HG02798 (cell line): ENCODE data around the gene GLT8D2.
"Not testable (repeated sequence)": the region's sequence is repeated elsewhere in the genome, so short reads cannot be mapped to it uniquely, and the experiment has no call there.

Source experiments
- ATAC-seq: cut with Tn5 transposase; IDR thresholded peaks from one replicate; pipeline ENCODE4 v1.9.1; 2021; ENCODE audit warnings: mild to moderate bottlenecking; ENCODE audit not compliant: unreplicated experiment, poor library complexity

The GLT8D2 gene

DNA sequence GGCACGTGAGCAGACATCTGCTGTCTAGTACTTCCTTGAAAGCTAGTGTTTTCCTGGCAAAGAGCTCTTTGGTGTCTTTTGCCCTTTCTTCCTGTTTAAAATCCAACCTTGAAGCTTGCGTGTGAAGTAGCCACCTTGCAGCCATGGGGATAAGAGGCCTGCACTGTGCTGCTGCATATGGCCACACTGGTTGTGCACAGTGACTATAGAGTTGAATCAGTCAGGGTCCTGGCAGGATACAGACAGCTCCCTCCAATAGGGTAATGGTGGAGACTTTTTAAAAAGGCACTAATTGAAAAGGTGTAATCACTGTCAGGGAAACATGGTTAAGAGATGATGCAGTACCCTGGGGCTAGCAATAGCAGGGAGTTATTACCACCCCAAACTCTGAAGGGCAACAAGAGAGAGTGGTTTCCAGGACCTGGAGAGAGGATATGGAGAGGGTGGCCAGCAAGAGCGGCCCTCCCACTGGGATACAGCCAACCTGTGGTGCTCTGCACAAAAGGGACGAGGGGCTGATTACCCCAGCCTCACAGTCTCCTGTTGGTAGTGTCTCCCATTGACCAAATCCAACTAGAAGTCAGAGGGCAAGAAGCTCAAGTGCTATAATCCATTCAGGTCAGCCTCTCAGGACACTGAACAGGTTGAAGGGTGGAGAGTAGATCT, 4.8 kb upstream of the GLT8D2 start:
- no peak for ATAC-seq

DNA sequence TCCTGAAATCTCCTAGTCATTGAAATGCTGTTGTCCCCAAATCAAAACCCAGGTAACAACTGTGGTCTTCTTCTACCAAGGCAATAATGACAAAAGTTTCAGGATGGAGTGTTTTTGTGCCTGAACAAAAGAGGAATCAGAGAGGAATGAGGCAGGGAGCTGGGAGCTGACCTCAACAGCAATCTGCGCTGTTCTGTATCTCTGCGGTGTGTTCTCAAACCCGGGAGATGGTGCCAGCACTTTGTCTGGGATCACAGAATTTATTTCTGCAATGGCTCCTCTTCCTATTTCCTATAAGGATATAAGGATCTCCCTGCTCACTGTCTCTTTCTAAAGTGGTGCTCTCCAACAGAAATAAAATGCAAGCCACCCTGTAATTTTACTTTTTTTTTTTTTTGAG, 449 bp upstream of the GLT8D2 start:
- ATAC-seq: no peak

DNA sequence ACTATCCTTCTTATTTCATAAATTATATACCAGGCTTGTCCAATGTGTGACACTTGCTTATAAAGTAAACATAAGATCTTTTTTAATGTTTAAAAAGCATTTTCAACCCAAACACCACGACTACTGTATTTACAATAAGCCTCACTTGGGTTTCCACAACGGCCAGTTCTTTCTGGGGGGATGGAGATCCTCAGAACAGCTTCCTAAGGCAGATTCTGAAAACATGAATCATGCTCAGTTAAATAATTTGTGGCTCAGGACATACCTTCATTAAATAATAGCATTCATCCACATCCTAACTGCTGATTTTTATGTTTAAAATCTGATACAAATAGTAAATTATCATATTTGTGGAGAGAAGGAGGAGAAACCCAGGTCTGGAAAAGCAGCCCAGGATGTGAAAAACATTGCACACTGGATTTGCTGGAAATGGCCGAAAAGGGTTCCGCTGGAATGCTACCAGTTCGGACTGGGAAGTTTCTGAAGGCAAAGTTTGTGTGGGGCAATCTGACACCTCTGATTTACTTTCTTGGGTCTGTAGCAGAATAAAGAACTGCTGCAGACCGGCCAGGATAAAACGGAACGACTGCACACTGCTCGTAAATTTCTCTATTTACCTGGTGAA, 597 bp downstream of the GLT8D2 start:
- ATAC-seq: no peak

DNA sequence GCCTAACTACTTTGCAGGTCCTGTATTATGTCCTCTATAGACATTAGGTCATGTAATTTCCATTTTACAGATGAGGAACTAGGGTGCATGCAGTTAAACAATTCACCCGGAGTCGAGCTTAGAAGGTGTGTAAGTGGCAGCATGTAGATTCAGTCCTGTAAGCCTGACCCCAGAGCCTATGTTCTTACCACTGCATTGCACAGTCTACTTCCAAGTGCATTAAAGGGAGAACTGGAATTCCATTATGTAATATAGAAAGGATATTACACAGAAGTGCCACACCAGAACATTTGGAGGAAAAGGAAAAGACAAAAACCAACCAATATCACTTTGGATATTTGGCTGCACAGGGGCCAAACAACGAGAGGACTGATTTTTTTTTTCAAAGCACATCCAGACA, 1.2 kb downstream of the GLT8D2 start:
- no peak for ATAC-seq

DNA sequence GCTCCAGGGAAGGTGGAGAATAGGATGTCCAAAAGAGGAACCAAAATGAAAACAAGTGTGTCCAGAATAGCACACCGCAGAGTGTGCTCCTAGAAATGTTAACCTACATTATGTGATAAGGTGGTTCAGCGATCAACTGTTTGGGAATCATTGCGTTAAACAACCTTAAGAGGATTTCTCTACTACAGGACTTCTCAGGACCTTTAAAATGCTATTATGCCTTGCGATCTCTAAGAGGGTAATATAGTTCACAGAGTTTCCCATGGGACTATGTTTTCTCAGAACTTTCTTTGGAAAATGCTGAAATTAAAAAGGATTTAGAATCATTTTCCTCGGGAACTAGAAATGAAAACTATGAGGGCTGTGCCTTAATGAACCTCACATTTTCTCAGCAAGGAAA, 1.8 kb downstream of the GLT8D2 start:
- ATAC-seq: no peak

DNA sequence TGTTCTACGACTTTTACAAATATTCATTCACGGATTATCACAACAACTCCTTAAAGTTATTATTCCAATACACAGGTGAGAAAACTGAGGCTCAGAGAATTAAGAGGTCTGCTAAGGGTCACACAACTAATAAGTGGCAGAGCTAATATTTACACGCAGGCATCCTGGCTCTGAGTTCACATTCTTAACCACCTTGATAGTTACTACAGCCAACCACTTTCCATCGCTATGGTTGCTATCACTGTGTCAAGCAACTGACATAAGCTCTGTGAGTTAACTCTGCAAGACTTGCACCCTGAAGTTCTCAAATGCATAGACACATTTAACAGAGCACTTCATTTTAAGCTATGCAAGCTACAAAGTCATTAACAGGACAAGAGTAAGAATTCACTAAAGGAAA, 3.7 kb downstream of the GLT8D2 start:
- no peak for ATAC-seq

DNA sequence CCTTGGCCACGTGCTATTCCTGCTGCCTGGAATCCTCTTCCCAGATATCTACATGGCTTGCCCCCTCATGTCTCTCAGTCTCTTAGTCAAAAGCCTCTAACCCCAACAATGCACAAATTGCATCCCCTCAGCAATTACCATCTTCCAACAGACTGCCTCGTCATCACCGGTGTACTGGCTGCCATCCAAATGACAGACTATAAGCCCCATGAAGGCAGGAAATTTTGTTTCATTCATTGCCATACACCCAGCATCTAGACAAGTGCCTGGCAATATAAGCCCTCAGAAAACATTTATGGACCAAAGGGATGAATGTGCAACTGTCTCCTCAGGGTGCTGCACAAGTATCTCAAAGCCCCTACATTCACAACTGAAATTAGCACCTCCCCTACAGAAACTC, 5.8 kb downstream of the GLT8D2 start:
- no peak for ATAC-seq

DNA sequence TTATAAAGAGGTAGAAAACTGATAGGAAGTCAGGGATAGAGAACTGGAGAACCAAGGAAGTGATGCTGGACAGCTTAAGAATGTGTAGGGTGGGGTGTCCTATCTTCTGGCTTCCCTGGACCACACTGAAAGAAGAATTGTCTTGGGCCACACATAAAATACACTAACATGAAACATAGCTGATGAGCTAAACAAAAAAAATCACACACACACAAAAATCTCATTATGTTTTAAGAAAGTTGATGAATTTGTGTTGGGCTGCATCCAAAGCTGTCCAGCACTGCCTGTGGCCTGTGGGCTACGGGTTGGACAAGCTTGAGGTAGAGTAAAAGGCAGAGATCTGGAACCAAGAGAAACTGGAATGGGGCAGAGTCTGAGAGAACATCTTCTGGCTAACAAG, 7.4 kb downstream of the GLT8D2 start:
- no peak for ATAC-seq

DNA sequence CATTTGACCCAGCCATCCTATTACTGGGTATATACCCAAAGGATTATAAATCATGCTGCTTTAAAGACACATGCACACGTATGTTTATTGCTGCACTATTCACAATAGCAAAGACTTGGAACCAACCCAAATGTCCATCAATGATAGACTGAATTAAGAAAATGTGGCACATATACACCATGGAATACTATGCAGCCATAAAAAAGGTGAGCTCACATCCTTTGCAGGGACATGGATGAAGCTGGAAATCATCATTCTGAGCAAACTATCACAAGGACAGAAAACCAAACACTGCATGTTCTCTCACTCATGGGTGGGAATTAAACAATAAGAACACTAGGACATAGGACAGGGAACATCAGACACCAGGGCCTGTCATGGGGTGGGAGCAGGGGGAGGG, 10.2 kb downstream of the GLT8D2 start:
- ATAC-seq: not testable (repeated sequence)

DNA sequence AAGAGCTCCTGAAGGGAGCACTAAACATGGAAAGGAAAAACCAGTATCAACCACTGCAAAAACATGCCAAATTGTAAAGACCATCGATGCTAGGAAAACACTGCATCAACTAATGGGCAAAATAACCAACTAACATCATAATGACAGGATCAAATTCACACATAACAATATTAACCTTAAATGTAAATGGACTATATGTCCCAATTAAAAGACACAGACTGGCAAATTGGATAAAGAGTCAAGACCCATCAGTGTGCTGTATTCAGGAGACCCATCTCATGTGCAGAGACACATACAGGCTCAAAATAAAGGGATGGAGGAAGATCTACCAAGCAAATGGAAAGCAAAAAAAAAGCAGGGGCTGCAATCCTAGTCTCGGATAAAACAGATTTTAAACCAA, 13.8 kb downstream of the GLT8D2 start:
- not testable (repeated sequence) for ATAC-seq

DNA sequence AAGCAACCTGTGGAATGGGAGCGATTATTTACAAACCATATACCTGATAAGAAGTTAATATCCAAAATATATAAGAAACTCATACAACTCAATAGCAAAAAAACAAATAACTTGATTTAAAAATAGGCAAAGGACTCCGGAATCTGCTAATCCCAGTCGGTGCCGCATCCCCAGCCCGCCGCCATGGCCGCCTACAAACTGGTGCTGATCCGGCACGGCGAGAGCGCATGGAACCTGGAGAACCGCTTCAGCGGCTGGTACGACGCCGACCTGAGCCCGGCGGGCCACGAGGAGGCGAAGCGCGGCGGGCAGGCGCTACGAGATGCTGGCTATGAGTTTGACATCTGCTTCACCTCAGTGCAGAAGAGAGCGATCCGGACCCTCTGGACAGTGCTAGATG, 19.4 kb downstream of the GLT8D2 start:
- ATAC-seq: peak; percentile 42

DNA sequence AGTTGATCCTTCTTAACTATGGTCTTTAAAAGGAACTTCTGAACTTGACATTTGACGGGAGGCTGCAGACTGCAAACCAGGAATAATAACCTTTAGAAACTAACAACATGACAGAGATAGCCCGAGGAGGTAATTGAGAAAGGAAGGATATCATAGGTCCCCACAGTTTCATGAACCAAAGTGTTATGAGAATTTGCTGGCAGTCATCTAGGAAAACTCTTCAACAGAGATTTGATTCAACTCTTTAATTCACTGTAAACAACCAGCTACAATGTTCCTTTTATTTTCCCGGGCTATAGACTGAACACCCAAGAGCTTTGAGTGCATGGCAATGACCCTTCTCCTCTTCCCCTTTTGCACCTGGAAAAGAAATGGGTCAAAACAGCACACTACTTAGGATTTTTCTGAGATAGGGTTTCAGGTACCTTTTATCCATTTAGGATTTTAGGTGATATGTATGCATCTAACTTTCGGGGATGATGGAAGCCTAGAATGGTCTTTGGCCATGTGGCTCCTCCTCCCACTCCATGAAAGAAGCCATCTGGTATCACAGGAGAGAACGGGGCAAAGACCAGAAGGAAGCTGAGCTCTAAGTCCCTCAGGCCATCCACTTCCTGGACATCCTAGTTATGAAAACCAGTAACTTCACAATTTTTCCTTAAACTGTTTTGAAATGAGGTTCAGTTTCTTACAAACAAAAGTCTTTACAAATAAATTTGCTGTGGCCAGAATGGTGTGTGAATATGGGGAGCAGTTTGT, 23.0 kb downstream of the GLT8D2 start:
- no peak for ATAC-seq

DNA sequence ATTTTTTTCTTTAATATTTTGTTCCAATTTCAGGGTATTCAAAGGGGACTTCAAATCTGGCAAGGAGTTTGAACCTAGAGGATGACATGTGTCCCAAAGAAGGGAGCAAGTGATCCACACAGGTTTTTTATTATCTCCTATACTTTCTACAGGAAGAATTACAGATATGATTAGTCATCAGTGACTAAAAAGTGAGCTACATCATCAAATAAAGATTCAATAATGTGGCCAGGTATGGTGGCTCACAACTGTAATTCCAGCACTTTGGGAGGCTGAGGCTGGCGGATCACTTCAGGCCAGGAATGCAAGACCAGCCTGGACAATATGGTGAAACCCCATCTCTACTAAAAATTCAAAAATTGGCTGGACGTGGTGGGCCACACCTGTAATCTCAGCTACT, 24.2 kb downstream of the GLT8D2 start:
- ATAC-seq: no peak

DNA sequence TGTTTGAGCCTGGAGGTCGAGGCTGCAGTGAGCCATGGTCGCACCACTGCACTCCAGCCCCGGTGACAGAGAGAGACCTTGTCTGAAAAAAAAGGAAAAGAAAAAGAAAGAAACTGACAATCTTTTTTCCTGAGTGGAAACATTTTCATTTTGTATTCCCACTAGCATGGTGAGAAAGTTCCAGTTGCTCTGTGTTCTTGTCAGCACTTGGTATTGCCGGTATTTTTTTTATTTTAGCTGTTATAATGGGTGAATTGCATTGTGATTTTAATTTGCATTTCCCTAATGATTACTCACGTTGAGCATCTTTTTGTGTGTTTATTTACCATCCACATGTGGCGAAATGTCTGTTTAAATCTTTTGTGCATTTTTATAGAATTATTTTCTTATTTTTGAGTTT, 25.6 kb downstream of the GLT8D2 start:
- ATAC-seq: no peak

DNA sequence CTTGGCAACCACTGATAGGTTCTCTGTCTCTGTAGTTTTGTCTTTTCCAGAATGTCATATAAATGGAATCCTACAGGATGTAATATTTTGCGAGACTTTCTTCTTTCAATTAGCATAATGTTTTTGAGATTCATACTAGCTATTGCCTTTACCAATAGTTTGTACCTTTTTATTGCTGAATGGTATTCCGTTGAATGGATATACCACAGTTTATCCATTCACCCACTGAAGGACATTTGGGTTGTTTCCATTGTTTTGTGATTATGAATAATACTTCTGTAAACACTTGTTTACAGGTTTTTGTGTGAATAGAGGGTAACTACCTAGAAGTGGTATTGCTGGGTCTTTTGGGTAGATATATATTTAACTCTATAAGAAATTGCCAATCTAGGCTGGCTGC, 26.3 kb downstream of the GLT8D2 start:
- ATAC-seq: no peak

DNA sequence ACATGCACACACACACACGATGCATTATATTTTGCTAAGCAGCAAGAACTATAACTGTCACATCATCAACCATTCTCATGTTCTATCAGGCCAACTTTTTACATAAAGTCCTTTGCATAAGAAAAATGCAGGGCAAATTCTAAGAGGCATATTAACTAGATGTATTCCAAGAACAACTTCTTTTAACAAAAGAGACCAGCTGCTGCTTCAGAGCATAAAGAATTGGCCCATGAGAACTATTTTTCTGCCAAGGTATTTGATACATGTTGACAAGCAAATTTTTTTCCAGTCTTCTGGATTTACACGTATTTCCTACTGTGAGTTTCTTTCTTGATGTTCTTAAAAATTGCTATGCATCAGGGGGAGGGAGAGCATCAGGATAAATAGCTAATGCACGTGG, 27.2 kb downstream of the GLT8D2 start:
- no peak for ATAC-seq

DNA sequence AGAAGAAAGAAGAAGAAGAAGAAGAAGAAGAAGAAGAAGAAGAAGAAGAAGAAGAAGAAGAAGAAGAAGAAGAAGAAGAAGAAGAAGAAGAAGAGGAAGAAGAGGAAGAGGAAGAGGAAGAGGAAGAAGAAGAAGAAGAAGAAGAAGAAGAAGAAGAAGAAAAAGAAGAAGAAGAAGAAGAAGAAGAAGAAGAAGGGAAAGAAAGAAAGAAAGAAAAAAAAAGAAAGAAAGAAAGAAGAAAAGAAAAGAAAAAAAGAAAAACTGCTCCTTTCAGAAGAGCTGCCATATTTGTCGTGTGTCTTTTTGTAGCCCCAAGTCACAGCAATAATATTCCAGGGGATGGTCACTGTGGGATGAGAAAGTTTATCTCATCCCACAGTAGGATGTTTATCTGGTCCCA, 28.1 kb downstream of the GLT8D2 start:
- ATAC-seq: not testable (repeated sequence)

DNA sequence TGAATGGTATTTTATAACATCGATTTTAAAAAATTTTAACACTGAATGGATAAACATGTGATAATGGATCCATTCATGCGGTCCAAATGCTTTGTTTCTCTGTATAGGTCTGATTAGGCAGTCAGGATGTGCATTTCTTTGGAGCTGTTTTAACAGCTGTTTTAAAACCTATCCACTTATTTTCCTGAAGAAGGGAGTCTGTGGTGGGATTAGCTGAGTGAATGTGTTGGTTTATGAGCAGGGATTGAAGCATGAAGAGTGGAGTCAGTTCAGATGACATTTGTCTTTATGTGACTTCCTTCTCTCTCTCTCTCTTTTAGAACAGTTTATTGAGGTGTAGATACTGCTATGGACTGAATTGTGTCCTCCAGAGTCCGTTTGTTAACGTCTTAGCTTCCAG, 37.7 kb downstream of the GLT8D2 start:
- ATAC-seq: no peak

DNA sequence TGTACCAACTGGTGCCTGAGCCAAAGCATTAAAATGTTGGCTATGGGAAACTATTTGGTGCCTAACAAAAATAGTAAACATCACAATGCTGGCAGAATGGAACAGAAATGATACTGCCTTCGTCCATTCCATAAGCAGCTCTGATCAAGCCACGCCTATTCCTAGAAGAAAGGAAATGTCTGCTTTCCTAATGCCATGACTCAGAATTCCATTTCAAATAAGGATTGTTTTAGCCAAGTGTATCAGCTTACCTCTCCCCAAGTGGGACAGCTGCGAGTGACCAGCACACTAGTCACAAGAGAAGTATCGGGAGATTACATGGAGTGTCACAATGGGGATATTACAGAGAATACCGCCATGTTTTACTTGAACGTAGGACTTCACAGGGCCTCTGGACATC, 38.7 kb downstream of the GLT8D2 start:
- no peak for ATAC-seq

DNA sequence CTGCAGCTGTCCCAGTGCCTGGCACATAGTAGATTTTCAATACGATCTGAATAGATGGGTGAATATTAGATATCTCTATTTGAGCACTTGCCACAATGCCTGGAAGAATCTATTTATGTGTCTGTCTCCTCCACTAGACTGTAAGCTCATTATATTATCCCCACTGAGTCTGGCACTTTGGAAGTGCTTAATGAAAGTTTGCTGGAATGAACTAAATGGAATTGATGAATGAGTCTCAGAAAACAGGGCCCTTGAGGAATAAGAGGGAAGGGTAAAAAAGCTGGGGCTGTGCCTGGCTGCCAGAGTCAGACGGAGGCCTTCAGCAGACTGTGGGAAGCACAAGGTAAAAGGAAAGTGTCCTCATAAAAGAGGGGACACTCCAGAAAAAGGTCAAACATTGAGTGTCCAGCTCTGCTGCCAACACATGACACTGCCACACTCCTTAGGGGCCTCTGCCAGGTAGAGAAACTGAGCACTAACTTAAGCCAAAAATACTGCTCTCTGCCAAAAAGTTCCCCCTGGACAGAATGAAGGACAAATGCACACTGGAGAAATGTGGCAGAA, 39.3 kb downstream of the GLT8D2 start:
- ATAC-seq: no peak

DNA sequence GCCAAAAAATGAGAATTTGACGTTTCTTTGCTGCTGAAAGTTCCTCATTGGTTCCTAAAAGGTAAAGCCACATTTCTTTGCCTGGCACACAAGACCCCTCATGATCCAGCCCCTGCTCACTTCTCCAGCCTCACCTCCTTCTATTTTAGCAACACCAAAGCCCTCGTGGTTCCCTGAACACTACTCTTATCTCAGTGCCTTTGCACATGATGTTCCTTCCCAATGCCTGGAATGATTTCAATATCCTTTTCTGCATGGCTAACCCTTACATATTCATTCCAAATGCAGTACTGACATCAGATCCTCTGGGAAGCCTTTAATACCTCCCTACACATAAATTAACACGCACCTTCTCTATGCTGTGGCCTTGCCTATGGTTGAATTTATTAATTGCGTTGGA, 39.9 kb downstream of the GLT8D2 start:
- ATAC-seq: no peak
